Thoracic aorta (tissue), 2 donors: ENCODE results near the gene PTAR1. TPM values are rescaled to one million over a fixed set of nuclear protein-coding genes. Genes with fewer than 3 reads are reported as not detected.

Experiments
- ATAC-seq: fragments of 150-250 bp; one replicate; pipeline ENCODE4 v1.8.0; 2017; ENCODE audit warnings: low read depth; ENCODE audit not compliant: insufficient number of reproducible peaks, low FRiP score
- DNase-seq: peaks from one replicate; pipeline ENCODE4 v3.0.0-alpha.2; 2020; ENCODE audit warnings: low spot score
- H3K27ac ChIP-seq, 2 donors: fragments of 200-600 bp; sonication (generic); 1 replicate in 1 of 2; 2 replicates in 1 of 2; pipeline ENCODE4 v1.5.1; 2016; ENCODE audit warnings: mild to moderate bottlenecking in 2 of 2, moderate library complexity in 2 of 2
- H3K27me3 ChIP-seq: fragments of 200-600 bp; sonication (generic); replicated peaks from 2 replicates; pipeline ENCODE4 v1.6.0; 2016; ENCODE audit warnings: mild to moderate bottlenecking; ENCODE audit not compliant: insufficient read depth
- H3K36me3 ChIP-seq: fragments of 200-600 bp; sonication (generic); one replicate; pipeline ENCODE4 v1.5.1; 2016
- H3K4me1 ChIP-seq, 2 donors: fragments of 200-600 bp; sonication (generic); 1 replicate in 1 of 2; 2 replicates in 1 of 2; pipeline versions ENCODE4 v1.5.1 to v1.6.0; 2016; ENCODE audit warnings: low read depth in 2 of 2, mild to moderate bottlenecking in 1 of 2; ENCODE audit not compliant: control insufficient read depth in 1 of 2
- H3K4me3 ChIP-seq: fragments of 200-600 bp; sonication (generic); 2 replicates; pipeline ENCODE4 v1.5.1; 2016; ENCODE audit warnings: mild to moderate bottlenecking
- H3K9me3 ChIP-seq: fragments of 200-600 bp; sonication (generic); 2 replicates; pipeline ENCODE4 v1.5.1; 2016
- total RNA-seq, 2 donors: library from RNA; depleted of rRNA; stranded (reverse); fragments of >200 nt; gene quantifications; one replicate each; pipeline versions ENCODE4 v1.1.0 to v1.2.3, GENCODE V29; 2016
- TF ChIP-seq, protein P1 (sequence below): fragments of 200-600 bp; sonication (generic); IDR thresholded peaks from one replicate; pipeline ENCODE4 v1.5.1; 2019; ENCODE audit warnings: antibody characterized with exemption

The PTAR1 gene
- total RNA-seq, 2 donors from 2014 or later: 55.1 to 55.5 TPM

DNA sequence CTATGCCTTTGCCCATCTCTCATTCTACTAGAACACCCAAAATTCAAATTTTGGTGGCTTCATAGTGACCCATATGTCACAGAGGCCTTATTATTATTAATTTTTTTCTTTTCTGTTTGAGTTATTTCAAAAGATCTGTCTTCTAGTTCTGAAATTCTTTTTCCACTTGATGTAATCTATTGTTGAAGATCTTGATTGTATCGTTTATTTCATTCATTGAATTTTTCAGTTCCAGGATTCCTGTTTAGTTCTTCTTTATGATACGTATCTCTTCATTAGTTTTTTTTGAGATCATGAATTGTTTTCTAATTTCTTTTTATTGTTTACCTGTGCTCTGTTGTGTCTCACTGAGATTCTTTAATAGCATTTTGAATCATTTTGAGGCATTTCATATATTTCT, 63.0 kb downstream of the PTAR1 start:
- Histone ChIP-seq H3K4me3 (no peak overlapping the region), H3K9me3 (peaks cover 21% of the 10 kb centered on the region), H3K36me3 (no peaks in the 10 kb centered on the region), H3K27me3 (no peaks in the 10 kb centered on the region), H3K4me1 (no peaks in the 10 kb centered on the region), H3K27ac (no peak overlapping the region)
- TF ChIP-seq, protein P1, sequence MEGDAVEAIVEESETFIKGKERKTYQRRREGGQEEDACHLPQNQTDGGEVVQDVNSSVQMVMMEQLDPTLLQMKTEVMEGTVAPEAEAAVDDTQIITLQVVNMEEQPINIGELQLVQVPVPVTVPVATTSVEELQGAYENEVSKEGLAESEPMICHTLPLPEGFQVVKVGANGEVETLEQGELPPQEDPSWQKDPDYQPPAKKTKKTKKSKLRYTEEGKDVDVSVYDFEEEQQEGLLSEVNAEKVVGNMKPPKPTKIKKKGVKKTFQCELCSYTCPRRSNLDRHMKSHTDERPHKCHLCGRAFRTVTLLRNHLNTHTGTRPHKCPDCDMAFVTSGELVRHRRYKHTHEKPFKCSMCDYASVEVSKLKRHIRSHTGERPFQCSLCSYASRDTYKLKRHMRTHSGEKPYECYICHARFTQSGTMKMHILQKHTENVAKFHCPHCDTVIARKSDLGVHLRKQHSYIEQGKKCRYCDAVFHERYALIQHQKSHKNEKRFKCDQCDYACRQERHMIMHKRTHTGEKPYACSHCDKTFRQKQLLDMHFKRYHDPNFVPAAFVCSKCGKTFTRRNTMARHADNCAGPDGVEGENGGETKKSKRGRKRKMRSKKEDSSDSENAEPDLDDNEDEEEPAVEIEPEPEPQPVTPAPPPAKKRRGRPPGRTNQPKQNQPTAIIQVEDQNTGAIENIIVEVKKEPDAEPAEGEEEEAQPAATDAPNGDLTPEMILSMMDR: no peak
- ATAC-seq: no peak
- no peak for DNase-seq

DNA sequence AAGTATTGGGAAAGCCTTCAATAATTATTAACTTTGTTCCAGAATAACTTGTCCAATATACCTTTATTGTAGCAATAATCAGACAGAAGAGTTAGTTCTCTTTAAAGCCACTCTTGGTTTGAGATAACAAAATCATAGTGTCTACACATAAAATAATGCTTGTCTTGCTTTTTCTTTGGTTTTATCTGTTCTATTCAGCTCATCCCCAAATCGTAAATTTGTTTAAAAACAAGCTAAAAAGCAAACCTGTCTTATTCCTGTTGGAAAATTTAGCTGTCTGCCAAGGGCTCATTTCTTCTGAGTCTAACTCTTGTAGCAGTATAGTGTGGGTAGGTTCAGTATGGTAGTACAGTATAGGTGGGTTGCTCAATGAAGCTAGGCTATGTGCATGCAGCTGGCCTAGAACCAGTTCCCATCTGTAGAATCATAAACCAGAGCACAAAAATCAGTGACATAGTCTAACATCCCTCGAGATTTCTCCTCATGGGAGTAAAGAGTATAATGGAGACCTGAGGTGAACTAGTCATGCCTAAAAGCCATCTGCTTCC, 69.7 kb downstream of the PTAR1 start:
- DNase-seq: no peak
- H3K27ac ChIP-seq: no peak overlapping the region
- H3K4me3 ChIP-seq: no peak overlapping the region
- no peaks in the 10 kb centered on the region for H3K9me3 ChIP-seq
- H3K4me1 ChIP-seq: no peaks in the 10 kb centered on the region
- no peaks in the 10 kb centered on the region for H3K36me3 ChIP-seq
- no peak for ATAC-seq
- no peaks in the 10 kb centered on the region for H3K27me3 ChIP-seq
- TF ChIP-seq, protein P1: no peak

- H3K4me1 ChIP-seq: no peaks in the 10 kb centered on the region
- H3K27ac ChIP-seq: no peak overlapping the region
- ATAC-seq (no peak), DNase-seq (no peak)
- no peak overlapping the region for H3K4me3 ChIP-seq
- no peaks in the 10 kb centered on the region for H3K27me3 ChIP-seq
- no peaks in the 10 kb centered on the region for H3K36me3 ChIP-seq
- no peaks in the 10 kb centered on the region for H3K9me3 ChIP-seq
- TF ChIP-seq, protein P1: no peak
Observed at GRCh38 chr9:69683927-69684326, 75.9 kb downstream of the PTAR1 start.

GRCh38 chr9:69678843-69679538, 80.8 kb downstream of the PTAR1 start:
- no peak for ATAC-seq
- TF ChIP-seq, protein P1: no peak

DNA sequence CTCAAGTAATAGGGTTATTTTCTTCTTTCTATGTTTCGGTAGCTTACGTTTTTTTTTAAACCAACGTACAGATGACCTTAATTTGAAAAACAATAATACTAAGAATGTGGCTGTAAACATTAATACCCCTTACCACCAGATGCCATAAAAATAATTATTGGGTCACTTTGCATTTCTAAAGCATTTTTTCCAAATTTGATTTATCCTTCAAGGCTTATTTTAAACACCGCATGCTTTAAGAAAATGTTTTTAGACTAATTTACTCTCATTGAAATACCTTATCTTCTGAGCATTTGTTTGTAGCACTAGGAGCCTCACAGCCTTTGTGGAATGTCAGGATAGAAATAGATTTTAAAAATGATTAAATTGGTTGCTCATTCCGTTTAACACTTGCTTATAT, 81.9 kb downstream of the PTAR1 start:
- H3K9me3 ChIP-seq: no peaks in the 10 kb centered on the region
- H3K4me3 ChIP-seq: no peak overlapping the region
- DNase-seq: no peak
- ATAC-seq: no peak
- TF ChIP-seq, protein P1: no peak
- no peaks in the 10 kb centered on the region for H3K27me3 ChIP-seq
- H3K27ac ChIP-seq: no peak overlapping the region
- H3K4me1 ChIP-seq: peaks cover 6 to 9% of the 10 kb centered on the region in 2 donors
- H3K36me3 ChIP-seq: no peaks in the 10 kb centered on the region

More at GRCh38 chr9:69678843-69679538, 80.8 kb downstream of the PTAR1 start:
- no peak overlapping the region for H3K4me3 ChIP-seq
- no peaks in the 10 kb centered on the region for H3K9me3 ChIP-seq
- no peak for DNase-seq
- no peaks in the 10 kb centered on the region for H3K27me3 ChIP-seq
- no peak overlapping the region for H3K27ac ChIP-seq
- H3K4me1 ChIP-seq: no peaks in the 10 kb centered on the region
- no peaks in the 10 kb centered on the region for H3K36me3 ChIP-seq
